HepG2 (cell line): ENCODE results near the gene PNKP. TPM values are rescaled to one million over a fixed set of nuclear protein-coding genes. Genes with fewer than 3 reads are reported as not detected.

Experiments
- ATF7 ChIP-seq, 2 experiments: fragments of 450-650 bp in 1 of 2; sonication (generic) in 1 of 2; formaldehyde crosslinking in 1 of 2; IDR thresholded peaks; 2 replicates each; pipeline versions ENCODE4 v1.4.0 to v1.6.1; 2016 to 2020; ENCODE audit warnings: antibody characterized with exemption in 1 of 2, mild to moderate bottlenecking in 1 of 2, missing genetic modification reagents in 1 of 2
- FOXA1 ChIP-seq, 2 experiments: fragments of 450-650 bp in 1 of 2; sonication (generic) in 1 of 2; formaldehyde crosslinking in 1 of 2; IDR thresholded peaks; 2 replicates each; pipeline versions ENCODE4 v1.4.0 to v1.6.1; 2016 to 2020; ENCODE audit warnings: missing genetic modification reagents in 1 of 2
- GMEB1 ChIP-seq: sonication (generic); formaldehyde crosslinking; IDR thresholded peaks from 2 replicates; pipeline ENCODE4 v1.5.1; 2020; ENCODE audit warnings: missing genetic modification reagents, mild to moderate bottlenecking, borderline replicate concordance
- NCOA1 ChIP-seq: sonication (generic); formaldehyde crosslinking; IDR thresholded peaks from 2 replicates; pipeline ENCODE4 v1.9.0; 2021; ENCODE audit warnings: missing genetic modification reagents
- PHF20 ChIP-seq: sonication (generic); formaldehyde crosslinking; IDR thresholded peaks from 2 replicates; pipeline ENCODE4 v1.5.0; 2020; ENCODE audit warnings: mild to moderate bottlenecking, missing genetic modification reagents
- TCF7 ChIP-seq: sonication (generic); IDR thresholded peaks from 2 replicates; pipeline ENCODE4 v1.6.1; 2016; ENCODE audit warnings: antibody characterized with exemption, low read depth
- ZFP91 ChIP-seq: sonication (generic); formaldehyde crosslinking; IDR thresholded peaks from 2 replicates; pipeline ENCODE4 v1.9.0; 2022; ENCODE audit warnings: missing genetic modification reagents, mild to moderate bottlenecking, borderline replicate concordance
- ZNF577 ChIP-seq: sonication (generic); formaldehyde crosslinking; IDR thresholded peaks from 2 replicates; pipeline ENCODE4 v1.4.0; 2020; ENCODE audit warnings: mild to moderate bottlenecking, low read depth, missing genetic modification reagents, borderline replicate concordance
- ZNF775 ChIP-seq: sonication (generic); formaldehyde crosslinking; IDR thresholded peaks from 2 replicates; pipeline ENCODE4 v1.4.0; 2020; ENCODE audit warnings: missing genetic modification reagents, mild to moderate bottlenecking, moderate library complexity, borderline replicate concordance
- polyA plus RNA-seq, 8 experiments: library from polyadenylated mRNA; depleted of rRNA in 3 of 8; stranded (reverse) in 7 of 8; unstranded in 1 of 8; fragments of >200 nt; fragmentation: Illumina TruSeq in 4 of 8; extraction: Trizol in 4 of 8; gene quantifications; 2 replicates each; pipeline versions ENCODE4 v1.2.1 to v1.2.3, GENCODE V29; 2011 to 2016; ENCODE audit warnings: low read depth in 4 of 8, missing spikeins in 1 of 8, mixed read lengths in 1 of 8; ENCODE audit not compliant: insufficient read depth in 1 of 8
- total RNA-seq, 5 experiments: library from RNA; depleted of rRNA; stranded (reverse); fragments of >200 nt; fragmentation: Illumina TruSeq; extraction: Trizol; gene quantifications; 2 replicates each; pipeline ENCODE4 v1.2.3, GENCODE V29; 2016; ENCODE audit warnings: low read depth in 1 of 5
- TF ChIP-seq, protein P1 (sequence below): IDR thresholded peaks from 2 replicates; pipeline ENCODE4 v1.6.1; 2016; ENCODE audit warnings: mild to moderate bottlenecking, missing biosample characterization, missing genetic modification reagents

PNKP gene
- total and polyA plus RNA-seq, 2 of the 13 experiments (the other 11 are each of a cell fraction or from before 2014, with no cell fraction given) = 12.7 to 27.1 TPM

GRCh38 chr19:49876422-49877019 is 9.1 kb upstream of the PNKP start (continued):
- TF ChIP-seq FOXA1 (IDR thresholded peaks at IDR 0.05) (no peak), FOXA1 (CRISPR knock-in tag; IDR thresholded peaks at IDR 0.05) (peak; percentile 24), ATF7 (IDR thresholded peaks at IDR 0.05) (0 out of 2 replicates have a peak, but pooled peaks have one; percentile 25), ATF7 (CRISPR knock-in tag; IDR thresholded peaks at IDR 0.05) (no peak), GMEB1 (CRISPR knock-in tag) (peak; percentile 88), PHF20 (peak; percentile 61), ZNF775 (CRISPR knock-in tag) (no peak), NCOA1 (CRISPR knock-in tag) (0 out of 2 replicates have a peak, but pooled peaks have one; percentile 57), ZFP91 (CRISPR knock-in tag) (peak; percentile 91), TCF7 (no peak), ZNF577 (no peak)
- TF ChIP-seq, protein P1, sequence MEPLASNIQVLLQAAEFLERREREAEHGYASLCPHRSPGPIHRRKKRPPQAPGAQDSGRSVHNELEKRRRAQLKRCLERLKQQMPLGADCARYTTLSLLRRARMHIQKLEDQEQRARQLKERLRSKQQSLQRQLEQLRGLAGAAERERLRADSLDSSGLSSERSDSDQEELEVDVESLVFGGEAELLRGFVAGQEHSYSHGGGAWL (CRISPR knock-in tag) = peak; percentile 65; the same call in 1 of the 2 replicates
